Measurements from ENCODE around the gene TNFSF10.

DNA sequence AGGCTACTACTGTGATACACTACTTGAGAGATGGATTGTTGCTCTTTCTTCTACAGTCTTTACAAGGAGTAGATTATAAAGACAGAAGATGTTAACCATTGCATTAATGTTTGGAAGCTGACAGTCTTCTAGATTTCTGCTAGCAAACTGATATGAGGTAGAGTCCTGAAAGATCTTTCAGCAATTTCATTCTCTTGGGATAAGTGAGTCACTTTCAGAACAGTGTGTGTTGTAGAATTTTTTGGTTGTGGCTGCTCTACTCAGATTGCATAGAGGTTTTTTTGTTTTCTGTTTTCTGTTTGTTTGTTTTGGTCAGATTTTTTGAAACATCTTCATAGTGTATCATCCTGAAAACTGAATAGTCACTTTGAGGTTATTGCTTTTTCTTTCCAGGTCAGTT is 17.1 kb downstream of the TNFSF10 start:
- TF ChIP-seq POLR2A (IDR thresholded peaks at IDR 0.05): no peak
- TF ChIP-seq, protein P1, sequence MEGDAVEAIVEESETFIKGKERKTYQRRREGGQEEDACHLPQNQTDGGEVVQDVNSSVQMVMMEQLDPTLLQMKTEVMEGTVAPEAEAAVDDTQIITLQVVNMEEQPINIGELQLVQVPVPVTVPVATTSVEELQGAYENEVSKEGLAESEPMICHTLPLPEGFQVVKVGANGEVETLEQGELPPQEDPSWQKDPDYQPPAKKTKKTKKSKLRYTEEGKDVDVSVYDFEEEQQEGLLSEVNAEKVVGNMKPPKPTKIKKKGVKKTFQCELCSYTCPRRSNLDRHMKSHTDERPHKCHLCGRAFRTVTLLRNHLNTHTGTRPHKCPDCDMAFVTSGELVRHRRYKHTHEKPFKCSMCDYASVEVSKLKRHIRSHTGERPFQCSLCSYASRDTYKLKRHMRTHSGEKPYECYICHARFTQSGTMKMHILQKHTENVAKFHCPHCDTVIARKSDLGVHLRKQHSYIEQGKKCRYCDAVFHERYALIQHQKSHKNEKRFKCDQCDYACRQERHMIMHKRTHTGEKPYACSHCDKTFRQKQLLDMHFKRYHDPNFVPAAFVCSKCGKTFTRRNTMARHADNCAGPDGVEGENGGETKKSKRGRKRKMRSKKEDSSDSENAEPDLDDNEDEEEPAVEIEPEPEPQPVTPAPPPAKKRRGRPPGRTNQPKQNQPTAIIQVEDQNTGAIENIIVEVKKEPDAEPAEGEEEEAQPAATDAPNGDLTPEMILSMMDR (IDR thresholded peaks at IDR 0.05): no peak
- no peak for TF ChIP-seq POLR2AphosphoS5 (IDR thresholded peaks at IDR 0.05)

All from sigmoid colon (tissue), 4 donors.